Adipocyte (in vitro differentiated cells): Measurements from ENCODE around the gene TTC17.
"Not testable (repeated sequence)": the region's sequence is repeated elsewhere in the genome, so short reads cannot be mapped to it uniquely, and the experiment has no call there.

Source experiments
- DNase-seq: peaks from one replicate; pipeline ENCODE4 v3.0.0-alpha.2; 2015; ENCODE audit warnings: low read depth
- H3K27me3 ChIP-seq: replicated peaks from 2 replicates; pipeline ENCODE4 v1.7.0; 2013; ENCODE audit warnings: mild to moderate bottlenecking, low read length, moderate library complexity; ENCODE audit not compliant: control insufficient read depth, insufficient read depth
- H3K36me3 ChIP-seq: 2 replicates; pipeline ENCODE4 v1.7.0; 2013; ENCODE audit warnings: low read length, mild to moderate bottlenecking, moderate library complexity; ENCODE audit not compliant: control insufficient read depth, insufficient read depth, severe bottlenecking
- H3K4me1 ChIP-seq: 2 replicates; pipeline ENCODE4 v1.7.0; 2013; ENCODE audit warnings: mild to moderate bottlenecking, low read length, moderate library complexity; ENCODE audit not compliant: control insufficient read depth, insufficient read depth
- H3K4me3 ChIP-seq: 2 replicates; pipeline ENCODE4 v1.7.0; 2013; ENCODE audit warnings: mild to moderate bottlenecking, low read length, moderate library complexity
- H3K9ac ChIP-seq: 2 replicates; pipeline ENCODE4 v1.7.0; 2013; ENCODE audit warnings: mild to moderate bottlenecking, low read length, moderate library complexity
- H3K9me3 ChIP-seq: 2 replicates; pipeline ENCODE4 v1.7.0; 2013; ENCODE audit warnings: mild to moderate bottlenecking, low read length, moderate library complexity; ENCODE audit not compliant: control insufficient read depth

Gene TTC17

DNA sequence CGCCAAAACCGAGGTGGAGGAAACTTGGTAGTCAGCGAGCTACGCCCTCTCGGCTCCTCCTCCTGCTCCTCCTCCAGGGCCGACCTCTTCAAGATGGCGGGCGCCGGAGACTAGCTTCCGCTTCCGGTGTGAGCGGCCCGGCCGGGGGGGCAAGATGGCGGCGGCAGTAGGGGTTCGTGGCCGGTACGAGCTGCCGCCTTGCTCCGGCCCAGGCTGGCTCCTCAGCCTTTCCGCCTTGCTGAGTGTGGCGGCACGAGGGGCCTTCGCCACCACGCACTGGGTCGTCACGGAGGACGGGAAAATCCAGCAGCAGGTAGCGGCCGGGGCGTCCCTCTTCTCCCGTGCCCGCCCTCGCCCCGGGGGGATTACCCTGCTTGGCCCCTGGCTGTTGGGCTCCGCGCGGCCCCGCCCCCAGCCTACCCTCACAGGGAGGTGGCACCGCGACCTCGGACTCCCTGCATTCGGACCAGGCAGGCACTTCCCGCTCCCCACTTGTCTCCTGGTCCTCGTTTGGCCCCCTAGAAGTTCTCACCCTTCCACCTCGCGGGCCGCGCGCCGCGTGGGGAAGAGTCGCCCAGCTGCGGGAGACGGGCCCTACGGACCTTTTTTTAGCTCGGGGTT is at the start of gene TTC17:
TSS of gene TTC17 (plus strand) at position 120 of the 621 bp plus-strand sequence. CDS start at position 155, 35 bp downstream.
- no peaks in the 10 kb centered on the region for H3K36me3 ChIP-seq
- no peaks in the 10 kb centered on the region for H3K27me3 ChIP-seq
- H3K9ac ChIP-seq = peak within 1 kb of the TSS; percentile 95
- peak; percentile 98 for DNase-seq
- H3K9me3 ChIP-seq = no peaks in the 10 kb centered on the region
- peaks cover 28% of the 10 kb centered on the region for H3K4me1 ChIP-seq
- peak within 1 kb of the TSS; percentile 92 for H3K4me3 ChIP-seq

- no peaks in the 10 kb centered on the region for H3K36me3 ChIP-seq
- H3K4me1 ChIP-seq = peaks cover 29% of the 10 kb centered on the region
- no peaks in the 10 kb centered on the region for H3K27me3 ChIP-seq
- H3K9ac ChIP-seq = peak within 1 kb of the TSS; percentile 98
- peak; percentile 97 for DNase-seq
- no peaks in the 10 kb centered on the region for H3K9me3 ChIP-seq
- peak within 1 kb of the TSS; percentile 98 for H3K4me3 ChIP-seq
Observed at GRCh38 chr11:43311791-43312607, 46.7 kb upstream of the TTC17 start, which contains the start of gene API5. TSS of gene API5 (plus strand) at chr11:43311996. CDS start at chr11:43312128, 132 bp downstream.

GRCh38 chr11:43315966-43316365 is 42.8 kb upstream of the TTC17 start:
- Histone ChIP-seq H3K36me3 (peaks cover 22% of the 10 kb centered on the region), H3K4me3 (no peak overlapping the region), H3K9me3 (no peaks in the 10 kb centered on the region), H3K27me3 (no peaks in the 10 kb centered on the region), H3K9ac (no peak overlapping the region), H3K4me1 (peaks cover 29% of the 10 kb centered on the region)
- DNase-seq = no peak

DNA sequence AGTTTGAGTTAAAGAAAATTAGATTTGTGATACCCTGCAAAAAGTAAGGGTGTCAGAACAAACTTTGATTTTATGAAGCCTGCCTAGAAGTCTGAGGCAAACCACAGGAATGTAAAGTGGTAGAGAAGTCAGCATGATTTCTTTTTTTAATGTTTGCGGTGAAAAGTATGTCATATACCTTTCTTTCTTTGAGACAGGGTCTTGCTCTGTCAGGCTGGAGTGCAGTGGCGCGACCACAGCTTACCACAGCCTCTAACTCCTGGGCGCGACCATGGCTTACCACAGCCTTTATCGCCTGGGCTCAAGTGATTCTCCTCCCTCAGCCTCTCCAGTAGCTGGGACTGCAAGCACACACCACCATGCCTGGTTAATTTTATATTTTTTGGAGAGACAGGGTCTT is 42.3 kb upstream of the TTC17 start:
- peaks cover 27% of the 10 kb centered on the region for H3K36me3 ChIP-seq
- H3K27me3 ChIP-seq = no peaks in the 10 kb centered on the region
- H3K9me3 ChIP-seq = no peaks in the 10 kb centered on the region
- no peak overlapping the region for H3K4me3 ChIP-seq
- H3K9ac ChIP-seq = no peak overlapping the region
- peak; percentile 32 for DNase-seq
- H3K4me1 ChIP-seq = peaks cover 29% of the 10 kb centered on the region

DNA sequence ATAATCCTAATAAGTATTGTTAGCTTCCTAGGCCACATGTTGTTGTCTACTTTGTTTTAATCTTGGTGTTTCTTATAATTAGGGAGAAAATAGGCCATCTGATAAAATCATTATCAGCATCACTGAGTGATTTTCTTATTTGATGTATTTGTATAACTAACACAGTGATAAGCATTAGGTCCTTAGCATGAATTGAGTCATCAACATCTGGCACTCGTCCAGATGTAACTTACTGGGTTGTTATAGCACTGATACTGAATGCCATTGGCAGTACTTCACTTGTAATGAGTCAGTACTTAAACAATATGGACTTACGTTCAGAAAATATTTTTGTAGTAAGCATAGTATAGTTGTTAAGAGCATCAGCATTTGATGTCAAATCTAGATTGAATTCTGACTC is 30.7 kb upstream of the TTC17 start:
- peaks cover 5% of the 10 kb centered on the region for H3K4me1 ChIP-seq
- H3K4me3 ChIP-seq = no peak overlapping the region
- DNase-seq = peak; percentile 71
- H3K9me3 ChIP-seq = no peaks in the 10 kb centered on the region
- no peaks in the 10 kb centered on the region for H3K27me3 ChIP-seq
- no peak overlapping the region for H3K9ac ChIP-seq
- peaks cover 97% of the 10 kb centered on the region for H3K36me3 ChIP-seq

DNA sequence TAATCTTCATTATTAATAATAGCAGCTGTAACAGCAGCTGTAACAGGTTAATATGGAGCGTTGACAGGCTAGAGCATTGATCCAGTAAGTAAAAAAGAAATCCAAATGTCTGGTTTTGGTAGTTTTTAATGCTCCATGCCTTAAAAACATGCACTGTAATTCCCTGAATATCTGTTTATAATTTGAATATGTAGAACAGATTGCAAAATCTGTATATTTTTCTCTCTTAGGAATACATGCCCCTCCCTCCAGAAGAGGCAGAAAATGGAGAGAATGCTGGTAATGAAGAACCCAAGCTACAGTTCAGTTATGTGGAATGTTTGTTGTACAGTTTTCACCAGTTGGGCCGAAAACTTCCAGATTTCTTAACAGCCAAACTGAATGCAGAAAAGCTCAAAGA is 30.2 kb upstream of the TTC17 start:
- peaks cover 5% of the 10 kb centered on the region for H3K4me1 ChIP-seq
- DNase-seq = no peak
- H3K27me3 ChIP-seq = no peaks in the 10 kb centered on the region
- H3K9me3 ChIP-seq = no peaks in the 10 kb centered on the region
- H3K36me3 ChIP-seq = peaks cover 97% of the 10 kb centered on the region
- H3K9ac ChIP-seq = no peak overlapping the region
- no peak overlapping the region for H3K4me3 ChIP-seq

GRCh38 chr11:43341159-43341558 is 17.6 kb upstream of the TTC17 start:
- Histone ChIP-seq H3K9me3 (no peaks in the 10 kb centered on the region), H3K27me3 (no peaks in the 10 kb centered on the region), H3K9ac (no peak overlapping the region), H3K4me1 (no peaks in the 10 kb centered on the region), H3K4me3 (no peak overlapping the region), H3K36me3 (peaks cover 63% of the 10 kb centered on the region)
- DNase-seq = no peak

DNA sequence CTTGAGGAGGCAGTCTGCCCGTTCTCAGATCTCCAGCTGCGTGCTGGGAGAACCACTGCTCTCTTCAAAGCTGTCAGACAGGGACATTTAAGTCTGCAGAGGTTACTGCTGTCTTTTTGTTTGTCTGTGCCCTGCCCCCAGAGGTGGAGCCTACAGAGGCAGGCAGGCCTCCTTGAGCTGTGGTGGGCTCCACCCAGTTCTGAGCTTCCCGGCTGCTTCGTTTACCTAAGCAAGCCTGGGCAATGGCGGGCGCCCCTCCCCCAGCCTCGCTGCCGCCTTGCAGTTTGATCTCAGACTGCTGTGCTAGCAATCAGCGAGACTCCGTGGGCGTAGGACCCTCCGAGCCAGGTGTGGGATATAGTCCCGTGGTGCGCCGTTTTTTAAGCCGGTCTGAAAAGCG is 7.3 kb upstream of the TTC17 start:
- DNase-seq, H3K27me3 ChIP-seq, H3K9me3 ChIP-seq, H3K4me3 ChIP-seq, H3K9ac ChIP-seq, H3K36me3 ChIP-seq, H3K4me1 ChIP-seq: not testable (repeated sequence)

DNA sequence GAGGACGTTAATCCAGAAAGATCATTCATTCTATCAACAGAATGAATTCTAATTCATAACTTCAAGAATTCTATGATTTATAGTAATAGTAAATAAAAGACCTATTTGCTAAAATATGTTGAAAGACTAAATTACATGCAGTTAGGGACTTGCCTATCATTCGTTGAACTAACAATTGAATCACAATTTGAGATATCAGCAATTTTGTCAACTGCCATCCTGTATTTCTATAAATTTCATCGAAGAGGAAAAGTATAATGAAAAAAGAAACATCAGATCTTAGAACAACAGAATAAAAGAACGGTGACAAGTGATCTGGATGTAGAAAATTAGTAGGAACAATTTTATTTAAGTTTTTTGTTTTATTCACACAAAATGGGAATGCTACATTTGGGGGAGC is 4.4 kb upstream of the TTC17 start:
- H3K9ac ChIP-seq = no peak overlapping the region
- H3K36me3 ChIP-seq = no peaks in the 10 kb centered on the region
- H3K9me3 ChIP-seq = no peaks in the 10 kb centered on the region
- H3K4me3 ChIP-seq = no peak overlapping the region
- H3K27me3 ChIP-seq = no peaks in the 10 kb centered on the region
- DNase-seq = no peak
- H3K4me1 ChIP-seq = peaks cover 5% of the 10 kb centered on the region

DNA sequence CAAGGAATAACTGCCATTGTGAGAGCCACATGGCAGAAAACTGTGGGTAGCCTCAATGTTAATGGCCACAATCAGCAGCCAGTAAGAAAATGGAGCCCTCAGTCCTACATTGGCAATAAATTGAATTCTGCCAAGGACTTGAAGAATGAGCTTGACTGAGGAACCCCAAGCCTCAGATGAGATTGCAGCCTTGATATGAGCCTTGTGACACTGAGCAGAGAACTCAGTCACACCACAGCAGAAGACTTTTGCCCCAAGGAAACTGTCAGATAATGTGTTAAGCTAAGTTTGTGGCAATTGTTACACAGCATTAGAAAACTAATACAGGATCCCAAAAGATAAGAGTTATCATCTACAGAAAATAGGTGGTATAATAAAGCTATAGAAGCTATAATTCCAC is 2.4 kb upstream of the TTC17 start:
- no peak for DNase-seq
- H3K9me3 ChIP-seq = no peaks in the 10 kb centered on the region
- peaks cover 22% of the 10 kb centered on the region for H3K4me1 ChIP-seq

GRCh38 chr11:43358279-43358800 is 380 bp upstream of the TTC17 start:
- H3K36me3 ChIP-seq = no peaks in the 10 kb centered on the region
- peak; percentile 40 for DNase-seq

More for the DNA sequence above, 2.4 kb upstream of the TTC17 start:
- Histone ChIP-seq H3K9ac (no peak overlapping the region), H3K36me3 (no peaks in the 10 kb centered on the region), H3K4me3 (no peak overlapping the region), H3K27me3 (no peaks in the 10 kb centered on the region)

More at GRCh38 chr11:43358279-43358800, 380 bp upstream of the TTC17 start:
- peaks cover 28% of the 10 kb centered on the region for H3K4me1 ChIP-seq
- no peaks in the 10 kb centered on the region for H3K9me3 ChIP-seq
- H3K9ac ChIP-seq = peak overlapping the region; percentile 95
- peak overlapping the region; percentile 92 for H3K4me3 ChIP-seq
- no peaks in the 10 kb centered on the region for H3K27me3 ChIP-seq
